SK-N-SH (cell line): ENCODE measurements around the gene SLC39A13.

Source experiments
- CTCF ChIP-seq: fragments of 200-600 bp; sonication (generic); IDR thresholded peaks from 2 replicates; pipeline ENCODE4 v1.6.1; 2017; ENCODE audit warnings: antibody characterized with exemption, mild to moderate bottlenecking, moderate library complexity
- JUND ChIP-seq: IDR thresholded peaks from 2 replicates; pipeline ENCODE4 v1.4.0; 2012
- PBX3 ChIP-seq: IDR thresholded peaks from 2 replicates; pipeline ENCODE4; 2012

GRCh38 chr11:47430524-47430923 lies 22.1 kb downstream of the SLC39A13 start:
- TF ChIP-seq PBX3 (no peak), CTCF (no peak), JUND (no peak)
